ENCODE data around the gene ASPSCR1.

DNA sequence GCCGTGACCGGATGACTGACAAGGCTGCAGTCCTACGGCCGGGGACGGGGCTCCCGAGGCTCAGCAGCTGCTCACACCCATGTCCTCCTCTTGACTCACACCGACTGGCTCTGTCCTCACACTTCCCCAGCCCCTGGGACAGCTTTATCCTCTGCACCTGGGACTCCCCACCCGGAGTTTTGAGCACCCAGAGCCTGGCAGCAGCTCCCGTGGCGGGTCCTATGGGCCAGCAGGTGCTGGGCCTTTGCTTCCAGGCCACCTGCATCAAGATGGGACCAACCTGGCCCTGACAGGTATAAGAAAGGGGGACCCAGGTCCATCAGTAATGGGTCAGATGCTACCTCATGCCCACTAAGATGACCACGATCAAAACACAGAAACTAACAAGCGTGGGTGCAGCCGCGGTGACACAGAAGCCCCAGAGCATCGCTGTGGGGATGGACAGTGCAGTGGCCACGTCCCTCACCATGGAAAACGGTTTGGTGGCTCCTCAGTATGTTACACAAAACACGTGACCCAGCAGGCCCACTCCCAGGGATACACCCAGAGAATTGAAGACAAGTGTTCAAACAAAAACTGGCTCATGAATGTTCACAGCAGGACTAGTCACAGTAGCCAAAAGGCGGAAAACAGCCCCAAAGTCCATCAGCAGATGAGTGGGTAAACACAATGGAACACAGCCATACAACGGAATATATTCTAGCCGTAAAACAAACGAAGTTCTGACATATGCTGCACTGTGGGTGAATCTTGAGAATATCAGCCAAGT is 13.2 kb upstream of the ASPSCR1 start:
- TF ChIP-seq, protein P1, sequence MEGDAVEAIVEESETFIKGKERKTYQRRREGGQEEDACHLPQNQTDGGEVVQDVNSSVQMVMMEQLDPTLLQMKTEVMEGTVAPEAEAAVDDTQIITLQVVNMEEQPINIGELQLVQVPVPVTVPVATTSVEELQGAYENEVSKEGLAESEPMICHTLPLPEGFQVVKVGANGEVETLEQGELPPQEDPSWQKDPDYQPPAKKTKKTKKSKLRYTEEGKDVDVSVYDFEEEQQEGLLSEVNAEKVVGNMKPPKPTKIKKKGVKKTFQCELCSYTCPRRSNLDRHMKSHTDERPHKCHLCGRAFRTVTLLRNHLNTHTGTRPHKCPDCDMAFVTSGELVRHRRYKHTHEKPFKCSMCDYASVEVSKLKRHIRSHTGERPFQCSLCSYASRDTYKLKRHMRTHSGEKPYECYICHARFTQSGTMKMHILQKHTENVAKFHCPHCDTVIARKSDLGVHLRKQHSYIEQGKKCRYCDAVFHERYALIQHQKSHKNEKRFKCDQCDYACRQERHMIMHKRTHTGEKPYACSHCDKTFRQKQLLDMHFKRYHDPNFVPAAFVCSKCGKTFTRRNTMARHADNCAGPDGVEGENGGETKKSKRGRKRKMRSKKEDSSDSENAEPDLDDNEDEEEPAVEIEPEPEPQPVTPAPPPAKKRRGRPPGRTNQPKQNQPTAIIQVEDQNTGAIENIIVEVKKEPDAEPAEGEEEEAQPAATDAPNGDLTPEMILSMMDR (IDR thresholded peaks at IDR 0.05), result no peak
- TF ChIP-seq POLR2A (IDR thresholded peaks at IDR 0.05) (no peak), POLR2AphosphoS5 (IDR thresholded peaks at IDR 0.05) (no peak)
